Dermis microvascular lymphatic vessel endothelial cell (primary cell): ENCODE data around the gene BRINP2. TPM values are rescaled to one million over a fixed set of nuclear protein-coding genes. Genes with fewer than 3 reads are reported as not detected.

Experiments
- DNase-seq, 2 donors: peaks; one replicate each; pipeline versions ENCODE4 v3.0.0 to v3.0.0-alpha.2; 2010; ENCODE audit warnings: low read depth in 2 of 2
- total RNA-seq: library from RNA; depleted of rRNA; stranded (reverse); fragments of >200 nt; gene quantifications from 2 replicates; pipeline ENCODE4 v1.2.1, GENCODE V29; 2014

The BRINP2 gene
- total RNA-seq, 1 donor from 2014 or later, result not detected

GRCh38 chr1:177165069-177165439, 5.7 kb upstream of the BRINP2 start:
- no peak for DNase-seq

- no peak for DNase-seq
Observed at GRCh38 chr1:177171536-177172123, 872 bp downstream of the BRINP2 start.

DNA sequence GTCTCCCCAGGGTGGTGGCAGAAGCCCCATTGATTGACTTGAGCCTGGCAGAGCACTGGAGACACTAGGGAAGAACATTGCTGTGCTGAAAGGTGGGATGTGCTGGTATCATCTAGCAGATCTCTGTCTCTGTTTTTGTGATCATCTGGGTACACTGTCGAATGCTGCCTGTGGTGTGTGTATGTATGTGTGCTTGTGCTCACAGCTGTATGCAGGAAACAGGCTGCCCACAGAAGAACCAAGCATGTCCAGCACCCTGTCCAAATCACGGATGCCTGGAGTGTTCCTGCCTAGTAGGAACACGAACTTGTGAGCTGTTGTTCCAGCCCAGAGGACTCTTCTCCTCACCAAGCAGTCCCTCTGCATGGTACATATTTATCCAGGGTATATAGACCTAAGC, 1.5 kb downstream of the BRINP2 start:
- no peak for DNase-seq

GRCh38 chr1:177172866-177173265, 2.1 kb downstream of the BRINP2 start:
- DNase-seq, result no peak

- DNase-seq, result no peak
Observed at GRCh38 chr1:177173976-177174375, 3.2 kb downstream of the BRINP2 start.

GRCh38 chr1:177174921-177175634, 4.3 kb downstream of the BRINP2 start:
- no peak for DNase-seq

GRCh38 chr1:177181280-177181630, 10.5 kb downstream of the BRINP2 start:
- no peak for DNase-seq

GRCh38 chr1:177181631-177182291, 11.0 kb downstream of the BRINP2 start:
- DNase-seq, result peak in 1 of 2 donors; percentile 24

DNA sequence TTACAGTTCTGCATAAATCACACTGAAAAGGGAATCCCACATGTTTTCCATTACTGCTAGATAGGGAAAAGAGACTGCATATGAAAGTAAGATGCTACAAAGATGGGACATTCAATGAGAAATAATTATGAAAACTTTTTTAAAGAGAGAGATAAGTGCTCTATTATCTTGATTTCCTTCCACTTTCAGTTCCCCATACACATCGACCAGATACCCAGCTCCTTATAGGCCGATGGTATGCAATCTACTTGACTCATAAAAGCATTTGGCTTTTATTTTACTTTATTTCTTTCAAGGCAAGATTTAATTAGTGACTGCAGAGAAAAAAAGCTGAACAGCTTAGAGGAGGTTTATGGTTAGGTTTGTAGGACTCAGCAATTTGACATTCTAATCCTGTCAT, 13.1 kb downstream of the BRINP2 start:
- DNase-seq, result no peak

GRCh38 chr1:177185209-177185608, 14.5 kb downstream of the BRINP2 start:
- peak in 1 of 2 donors; percentile 13 for DNase-seq

GRCh38 chr1:177186639-177187038, 15.9 kb downstream of the BRINP2 start:
- DNase-seq, result no peak

GRCh38 chr1:177190308-177190970, 19.7 kb downstream of the BRINP2 start:
- DNase-seq, result no peak

GRCh38 chr1:177198243-177198642, 27.5 kb downstream of the BRINP2 start:
- DNase-seq, result no peak

DNA sequence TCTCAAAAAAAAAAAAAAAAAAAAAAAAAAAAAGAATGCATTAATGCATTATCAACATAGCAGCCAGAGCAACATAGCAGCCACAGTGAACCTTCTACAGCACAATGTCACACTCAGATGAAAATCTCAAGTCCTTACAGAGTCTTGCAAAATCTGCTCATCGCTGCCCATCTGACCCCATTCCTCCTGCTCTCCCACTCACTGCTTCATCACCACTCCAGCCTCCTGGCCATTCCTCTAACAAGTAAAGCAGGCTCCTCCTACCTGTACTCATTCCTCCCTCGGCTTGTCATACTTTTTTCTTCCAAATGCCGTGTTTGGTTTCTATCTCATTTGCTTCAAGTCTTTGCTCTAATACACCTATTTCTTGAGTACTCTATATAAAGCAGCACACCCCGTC, 29.5 kb downstream of the BRINP2 start:
- DNase-seq, result no peak

- DNase-seq, result no peak
Observed at GRCh38 chr1:177206831-177207355, 36.1 kb downstream of the BRINP2 start.

DNA sequence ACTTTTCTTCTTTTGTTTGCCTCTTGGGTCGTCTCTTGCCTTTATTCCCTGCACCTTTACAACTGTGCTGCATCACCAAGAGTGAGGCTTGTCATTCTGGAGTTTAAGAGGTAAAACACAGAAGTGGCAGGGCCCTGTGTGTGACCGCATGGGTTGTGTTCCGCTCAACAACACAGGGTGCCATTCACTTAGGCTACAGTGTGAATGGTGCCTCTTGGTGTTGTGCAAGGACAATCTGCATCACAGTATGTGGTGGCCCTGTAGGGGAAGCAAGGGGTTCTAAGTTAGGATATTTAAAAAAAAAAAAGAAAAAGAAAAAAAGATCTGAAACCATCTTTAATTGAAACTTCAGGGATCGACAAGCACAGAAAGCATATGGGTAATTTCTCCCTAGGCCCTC, 38.2 kb downstream of the BRINP2 start:
- DNase-seq, result no peak

GRCh38 chr1:177209357-177209756, 38.6 kb downstream of the BRINP2 start:
- peak in 1 of 2 donors; percentile 1 for DNase-seq

DNA sequence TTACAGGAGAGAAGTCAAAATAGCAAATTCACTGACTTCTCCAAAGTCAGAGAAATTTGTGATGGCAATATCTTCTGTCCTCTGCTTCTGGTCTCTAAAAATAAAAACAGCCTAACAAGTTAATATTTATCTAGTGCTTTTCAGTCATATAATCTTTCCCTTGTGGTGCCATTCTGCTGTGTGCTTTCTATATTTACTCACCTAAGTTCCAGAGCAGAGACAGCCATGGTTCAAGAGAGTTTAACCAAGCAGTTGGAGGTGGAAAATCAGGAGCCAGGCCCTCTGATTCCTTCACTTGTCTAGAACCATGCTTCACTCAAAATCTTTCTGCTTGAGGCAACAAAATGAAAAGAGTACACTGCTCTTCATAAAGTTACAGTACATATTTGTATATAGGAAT, 39.3 kb downstream of the BRINP2 start:
- DNase-seq, result no peak

DNA sequence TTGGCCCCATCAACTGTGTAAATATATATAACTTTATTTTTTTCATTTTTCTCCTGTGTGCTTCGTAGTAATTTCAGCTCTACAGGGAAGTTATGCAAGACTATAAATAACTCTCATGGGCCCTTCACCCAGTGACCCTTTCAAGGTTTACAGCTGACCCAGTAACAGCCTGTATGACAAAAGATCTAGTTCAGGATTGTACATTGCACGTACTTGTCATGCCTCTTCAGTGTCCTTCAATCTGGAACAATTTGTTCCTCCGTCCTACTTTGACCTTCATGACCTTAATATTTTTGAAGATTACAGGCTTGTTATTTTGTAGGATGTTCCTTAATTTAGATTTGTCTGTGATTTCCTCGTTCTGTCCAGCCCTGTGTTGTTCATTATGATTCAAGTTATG, 40.5 kb downstream of the BRINP2 start:
- DNase-seq, result no peak

GRCh38 chr1:177216587-177217202, 45.9 kb downstream of the BRINP2 start:
- no peak for DNase-seq

DNA sequence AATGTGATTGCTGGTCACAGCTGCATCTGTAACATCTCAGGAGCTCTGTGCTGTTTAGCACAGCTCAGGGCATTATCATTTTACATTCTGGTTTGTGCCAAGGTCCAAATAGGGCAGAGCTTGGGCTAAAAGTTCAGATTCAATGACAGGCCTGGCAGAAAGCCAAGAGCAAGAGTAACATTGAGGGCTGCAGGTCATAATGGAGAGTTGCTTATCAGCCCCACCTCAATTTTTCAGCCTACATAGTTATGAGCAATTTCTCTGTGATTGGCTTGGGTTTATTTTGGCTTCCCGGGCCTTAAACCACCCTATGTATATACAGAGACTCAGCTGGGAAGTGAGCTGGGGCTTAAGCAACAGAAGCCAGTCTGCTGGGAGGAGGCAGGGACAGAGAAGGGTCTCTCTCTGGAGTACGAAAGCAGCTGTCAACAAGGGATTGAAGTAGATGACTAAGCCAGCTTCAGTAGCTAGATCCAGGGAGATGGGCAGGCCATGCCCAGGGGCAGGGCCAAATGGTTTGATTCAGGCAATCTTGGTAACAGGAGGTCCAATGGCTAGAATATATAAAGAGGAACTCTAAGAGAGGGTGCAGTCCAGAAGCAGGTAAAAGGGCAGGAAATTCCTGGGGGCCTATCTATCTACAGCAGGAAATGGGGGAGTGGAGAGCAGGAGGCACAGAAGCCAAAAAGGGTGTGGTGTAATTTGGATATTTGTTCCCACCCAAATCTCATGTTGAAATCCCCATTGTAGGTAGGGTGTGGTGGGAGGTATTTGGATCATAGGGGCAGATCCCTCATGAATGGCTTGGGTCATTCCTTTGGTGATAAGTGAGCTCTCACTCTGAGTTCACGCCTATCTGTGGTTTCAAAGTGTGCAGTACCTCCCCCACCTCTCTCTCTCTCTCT, 49.0 kb downstream of the BRINP2 start:
- DNase-seq, result no peak
